ENCODE measurements around the gene CAPN2. TPM values are rescaled to one million over a fixed set of nuclear protein-coding genes. Genes with fewer than 3 reads are reported as not detected.
A peak's percentile ranks its signal among the peaks of the same experiment; 100 is the strongest.

CAPN2 gene
- total and polyA plus RNA-seq, 7 experiments from 2014 or later = 57.6 to 195 (median 99.5) TPM

DNA sequence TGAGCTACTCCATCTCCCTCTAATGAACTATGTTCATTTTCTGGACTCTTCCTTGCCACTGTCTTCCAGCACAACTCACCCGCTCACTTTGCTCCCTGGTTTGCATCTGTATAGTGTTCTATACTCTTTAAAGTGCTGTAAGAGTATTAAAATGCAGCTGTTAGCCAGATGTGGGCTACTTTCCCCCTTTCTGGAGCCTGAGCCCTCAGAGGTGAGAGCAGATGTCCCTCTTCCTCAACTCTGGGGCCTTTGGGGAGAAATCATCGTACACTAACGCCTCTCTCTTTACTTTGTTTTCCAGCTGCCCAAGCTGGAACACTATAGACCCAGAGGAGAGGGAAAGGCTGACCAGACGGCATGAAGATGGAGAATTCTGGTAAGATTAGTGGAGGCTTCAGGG, 39.4 kb downstream of the CAPN2 start:
- Mint-ChIP-seq H3K27ac (peak overlapping the region in 1 of 9 donors; percentile 19), H3K9me3 (no peaks in the 10 kb centered on the region), H3K36me3 (peaks cover 15 to 56% (median 22%) of the 10 kb centered on the region in 5 donors), H3K27me3 (no peaks in the 10 kb centered on the region), H3K4me1 (peaks cover 0 to 22% (median 8%) of the 10 kb centered on the region in 7 donors), H3K4me3 (peak overlapping the region in 1 of 10 donors; percentile 24)
- no peak for ATAC-seq
- no peak overlapping the region for H3K4me3 ChIP-seq (ENCODE audit: low read length)
- peaks cover 7 to 10% of the 10 kb centered on the region in 2 donors for H3K4me1 ChIP-seq (ENCODE audit: control insufficient read depth in 2 of 2, insufficient read depth in 2 of 2, low read length in 2 of 2)
- intact Hi-C loops (cut with micrococcal nuclease) = no loop called here
- POLR2A ChIA-PET = interaction anchor here (1.4 kb wide), 1 partner anchor 35 kb away, joined by 3 read pairs; no protein-coding TSS in a partner anchor
- H3K36me3 ChIP-seq (ENCODE audit: control insufficient read depth in 2 of 3, insufficient read depth in 3 of 3, low read length in 3 of 3) = peaks cover 33 to 70% (median 41%) of the 10 kb centered on the region in 3 experiments
- no peaks in the 10 kb centered on the region for H3K27me3 ChIP-seq (ENCODE audit: control insufficient read depth in 2 of 2, insufficient read depth in 2 of 2, low read length in 2 of 2)
- CTCF ChIA-PET = interaction anchor here (1.5 to 4.9 kb wide), 5 partner anchors 34 to 55 kb away, joined by 4 to 38 read pairs (median 7); partner anchors contain the start of gene CAPN2
- no peak overlapping the region for H3K27ac ChIP-seq (ENCODE audit: low read depth, low read length)
- no peak for DNase-seq
- no peaks in the 10 kb centered on the region for H3K9me3 ChIP-seq (ENCODE audit: control insufficient read depth in 2 of 3, low read length in 3 of 3)

DNA sequence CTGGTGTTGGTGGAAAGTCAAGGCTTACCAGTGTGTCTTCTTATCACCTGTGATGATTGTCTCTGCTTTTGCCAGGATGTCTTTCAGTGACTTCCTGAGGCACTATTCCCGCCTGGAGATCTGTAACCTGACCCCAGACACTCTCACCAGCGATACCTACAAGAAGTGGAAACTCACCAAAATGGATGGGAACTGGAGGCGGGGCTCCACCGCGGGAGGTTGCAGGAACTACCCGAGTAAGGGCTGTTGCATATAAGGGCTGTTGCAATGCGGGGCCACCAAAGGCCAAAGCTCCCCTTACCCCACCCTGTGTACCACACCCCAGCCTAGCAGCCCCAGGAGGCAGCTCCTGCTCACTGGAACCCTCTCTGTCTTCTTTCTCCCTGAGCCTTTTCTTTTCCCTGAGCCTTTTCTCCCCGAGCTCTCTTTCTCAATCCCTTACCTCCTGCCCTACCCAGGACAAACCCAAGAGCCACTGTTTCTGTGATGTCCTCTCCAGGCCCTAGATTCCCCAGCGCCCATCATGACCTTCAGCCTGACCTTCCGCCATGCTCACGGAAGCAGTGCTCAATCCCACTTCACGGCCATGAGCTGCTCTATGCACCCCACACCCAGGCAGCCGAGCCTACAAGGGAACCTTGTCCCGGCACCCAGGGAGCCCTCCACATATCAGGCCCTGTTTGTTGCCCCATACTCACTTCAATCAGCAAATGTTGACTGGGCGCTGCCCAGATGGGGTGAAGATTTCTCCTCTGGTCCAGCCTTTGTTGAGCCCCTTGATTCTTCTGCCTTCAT, 40.6 kb downstream of the CAPN2 start:
- Histone ChIP-seq H3K4me1 (ENCODE audit: control insufficient read depth in 2 of 2, insufficient read depth in 2 of 2, low read length in 2 of 2) (peaks cover 7 to 10% of the 10 kb centered on the region in 2 donors), H3K9me3 (ENCODE audit: control insufficient read depth in 2 of 3, low read length in 3 of 3) (no peaks in the 10 kb centered on the region), H3K36me3 (ENCODE audit: control insufficient read depth in 2 of 3, insufficient read depth in 3 of 3, low read length in 3 of 3) (peaks cover 33 to 73% (median 41%) of the 10 kb centered on the region in 3 experiments), H3K27ac (ENCODE audit: low read depth, low read length) (no peak overlapping the region), H3K4me3 (ENCODE audit: low read length) (no peak overlapping the region), H3K27me3 (ENCODE audit: control insufficient read depth in 2 of 2, insufficient read depth in 2 of 2, low read length in 2 of 2) (no peaks in the 10 kb centered on the region)
- ChIA-PET CTCF (interaction anchor here (1.5 to 4.9 kb wide), 3 partner anchors 35 to 54 kb away, joined by 4 to 38 read pairs (median 8); partner anchors contain the start of gene CAPN2), POLR2A (no interaction called here)
- ATAC-seq (no peak), DNase-seq (no peak)
- Mint-ChIP-seq H3K9me3 (no peaks in the 10 kb centered on the region), H3K4me3 (no peak overlapping the region), H3K4me1 (peaks cover 0 to 13% (median 5%) of the 10 kb centered on the region in 7 donors), H3K27me3 (no peaks in the 10 kb centered on the region), H3K36me3 (peaks cover 15 to 59% (median 27%) of the 10 kb centered on the region in 5 donors), H3K27ac (peak overlapping the region in 2 of 9 donors; percentile 9 to 59)
- intact Hi-C loops (cut with micrococcal nuclease) = no loop called here

DNA sequence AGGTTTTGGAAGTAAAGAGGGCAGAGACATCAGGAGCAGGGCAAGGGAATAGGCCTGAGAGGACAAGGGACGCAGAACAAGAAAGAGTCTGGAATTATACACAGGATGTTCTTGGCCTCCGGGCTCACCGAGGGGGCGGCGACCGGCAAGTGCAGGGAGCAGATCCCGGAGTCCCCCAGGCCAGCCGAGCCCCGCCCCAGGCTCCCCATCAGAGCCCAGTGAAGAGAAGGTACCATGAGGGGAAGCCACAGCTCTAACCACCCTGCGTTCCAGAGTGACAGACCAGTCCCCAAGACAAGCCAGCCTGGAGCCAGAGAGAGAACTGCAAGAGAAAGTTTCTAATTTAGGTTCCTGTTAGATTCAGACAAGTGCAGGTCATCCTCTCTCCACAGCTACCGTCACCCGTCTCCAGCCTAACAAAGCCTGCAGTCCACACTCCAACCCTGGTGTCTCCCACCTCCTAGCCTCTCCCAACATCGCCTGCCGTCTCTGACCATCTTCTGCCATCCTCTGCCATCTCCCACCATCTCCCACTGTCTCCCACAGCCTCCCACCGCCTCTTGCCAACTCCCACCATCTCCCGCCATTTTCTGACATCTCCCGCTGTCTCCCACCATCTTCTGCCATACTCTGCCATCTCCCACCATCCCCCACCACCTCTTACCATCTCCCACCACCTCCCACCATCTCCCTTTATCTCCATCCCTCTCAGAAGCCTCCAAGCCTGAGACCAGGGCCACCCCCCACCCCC, 42.5 kb downstream of the CAPN2 start:
- no peaks in the 10 kb centered on the region for H3K27me3 ChIP-seq (ENCODE audit: control insufficient read depth in 2 of 2, insufficient read depth in 2 of 2, low read length in 2 of 2)

DNA sequence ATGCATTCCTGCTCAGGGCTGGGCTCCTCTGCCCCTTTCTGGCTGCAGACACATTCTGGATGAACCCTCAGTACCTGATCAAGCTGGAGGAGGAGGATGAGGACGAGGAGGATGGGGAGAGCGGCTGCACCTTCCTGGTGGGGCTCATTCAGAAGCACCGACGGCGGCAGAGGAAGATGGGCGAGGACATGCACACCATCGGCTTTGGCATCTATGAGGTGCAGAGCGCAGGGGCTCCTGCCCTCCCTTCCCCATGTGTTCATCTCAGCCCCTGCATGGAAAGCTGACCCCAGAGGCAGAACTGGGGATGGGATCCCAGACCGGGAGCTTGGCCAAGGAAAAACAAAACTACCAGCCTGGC, 43.1 kb downstream of the CAPN2 start:
- Histone ChIP-seq H3K27me3 (ENCODE audit: control insufficient read depth in 2 of 2, insufficient read depth in 2 of 2, low read length in 2 of 2) (no peaks in the 10 kb centered on the region), H3K36me3 (ENCODE audit: control insufficient read depth in 2 of 3, insufficient read depth in 3 of 3, low read length in 3 of 3) (peaks cover 38 to 93% (median 44%) of the 10 kb centered on the region in 3 experiments), H3K4me3 (ENCODE audit: low read length) (no peak overlapping the region), H3K9me3 (ENCODE audit: control insufficient read depth in 2 of 3, low read length in 3 of 3) (no peaks in the 10 kb centered on the region), H3K4me1 (ENCODE audit: control insufficient read depth in 2 of 2, insufficient read depth in 2 of 2, low read length in 2 of 2) (no peaks in the 10 kb centered on the region), H3K27ac (ENCODE audit: low read depth, low read length) (no peak overlapping the region)
- ChIA-PET CTCF (interaction anchor here (1.1 kb wide), 1 partner anchor 56 kb away, joined by 6 read pairs; no protein-coding TSS in a partner anchor), POLR2A (no interaction called here)
- Mint-ChIP-seq H3K27ac (no peak overlapping the region), H3K4me3 (no peak overlapping the region), H3K4me1 (peaks cover 0 to 5% (median 0%) of the 10 kb centered on the region in 7 donors), H3K36me3 (peaks cover 9 to 72% (median 27%) of the 10 kb centered on the region in 5 donors), H3K9me3 (no peaks in the 10 kb centered on the region), H3K27me3 (no peaks in the 10 kb centered on the region)
- intact Hi-C loops (cut with micrococcal nuclease) = no loop called here
- no peak for ATAC-seq
- no peak for DNase-seq

More for the DNA sequence above, 42.5 kb downstream of the CAPN2 start:
- Mint-ChIP-seq H3K9me3 (no peaks in the 10 kb centered on the region), H3K4me1 (peaks cover 0 to 5% (median 0%) of the 10 kb centered on the region in 7 donors), H3K36me3 (peaks cover 15 to 72% (median 29%) of the 10 kb centered on the region in 5 donors), H3K27ac (peak overlapping the region in 1 of 9 donors; percentile 14), H3K4me3 (no peak overlapping the region), H3K27me3 (no peaks in the 10 kb centered on the region)
- Histone ChIP-seq H3K4me1 (ENCODE audit: control insufficient read depth in 2 of 2, insufficient read depth in 2 of 2, low read length in 2 of 2) (no peaks in the 10 kb centered on the region), H3K9me3 (ENCODE audit: control insufficient read depth in 2 of 3, low read length in 3 of 3) (no peaks in the 10 kb centered on the region), H3K36me3 (ENCODE audit: control insufficient read depth in 2 of 3, insufficient read depth in 3 of 3, low read length in 3 of 3) (peaks cover 34 to 88% (median 42%) of the 10 kb centered on the region in 3 experiments), H3K4me3 (ENCODE audit: low read length) (no peak overlapping the region), H3K27ac (ENCODE audit: low read depth, low read length) (no peak overlapping the region)
- no peak for DNase-seq
- intact Hi-C loops (cut with micrococcal nuclease) = no loop called here
- no peak for ATAC-seq
- ChIA-PET CTCF (no interaction called here), POLR2A (no interaction called here)

DNA sequence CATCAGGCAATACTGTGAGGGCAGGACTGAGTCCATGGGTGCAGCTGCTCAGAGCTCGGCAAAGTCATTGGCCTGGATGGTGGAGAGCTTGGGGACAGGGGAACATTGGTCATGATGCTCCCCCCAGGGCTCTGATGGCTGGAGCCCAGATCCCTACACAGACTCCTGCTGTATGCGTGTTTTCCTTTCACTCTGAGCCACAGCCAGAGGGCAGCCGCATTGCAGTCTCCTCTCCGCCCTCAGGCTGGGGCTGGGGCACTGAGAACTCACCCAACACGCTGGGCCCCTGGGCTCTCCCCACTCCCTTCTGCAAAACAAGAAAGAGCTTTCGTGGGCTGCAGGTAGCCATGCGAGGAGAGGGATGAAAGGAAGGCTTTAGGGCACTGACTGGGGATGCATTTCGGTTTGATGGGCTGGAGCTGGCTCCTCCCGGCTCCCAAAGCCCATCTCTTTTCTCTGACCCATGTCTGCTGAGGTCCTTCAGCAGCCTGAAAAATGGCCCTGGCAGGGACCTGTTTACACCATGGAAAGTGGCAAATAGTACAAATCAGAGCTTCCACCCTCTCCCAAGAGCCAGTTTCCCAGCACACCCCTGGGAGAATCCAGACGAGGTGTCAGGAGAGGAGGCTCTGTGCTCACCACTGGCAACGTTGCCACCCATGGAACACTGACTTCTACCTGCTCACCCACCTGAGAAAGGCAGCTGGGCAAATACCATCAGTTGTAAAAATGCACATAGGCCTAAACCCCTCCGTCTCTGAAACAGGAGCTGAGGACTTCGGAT, 43.8 kb downstream of the CAPN2 start:
- Histone ChIP-seq H3K4me3 (ENCODE audit: low read length) (no peak overlapping the region), H3K9me3 (ENCODE audit: control insufficient read depth in 2 of 3, low read length in 3 of 3) (no peaks in the 10 kb centered on the region), H3K4me1 (ENCODE audit: control insufficient read depth in 2 of 2, insufficient read depth in 2 of 2, low read length in 2 of 2) (no peaks in the 10 kb centered on the region), H3K27me3 (ENCODE audit: control insufficient read depth in 2 of 2, insufficient read depth in 2 of 2, low read length in 2 of 2) (no peaks in the 10 kb centered on the region), H3K36me3 (ENCODE audit: control insufficient read depth in 2 of 3, insufficient read depth in 3 of 3, low read length in 3 of 3) (peaks cover 31 to 93% (median 41%) of the 10 kb centered on the region in 3 experiments), H3K27ac (ENCODE audit: low read depth, low read length) (no peak overlapping the region)
- no peaks in the 10 kb centered on the region for H3K27me3 Mint-ChIP-seq
- H3K9me3 Mint-ChIP-seq = no peaks in the 10 kb centered on the region
- DNase-seq (no peak), ATAC-seq (no peak)
- POLR2A ChIA-PET = interaction anchor here (0.7 kb wide), 1 partner anchor 44 kb away, joined by 4 read pairs; no protein-coding TSS in a partner anchor
- H3K4me3 Mint-ChIP-seq = no peak overlapping the region
- H3K4me1 Mint-ChIP-seq = peaks cover 0 to 5% (median 0%) of the 10 kb centered on the region in 7 donors
- H3K27ac Mint-ChIP-seq = peak overlapping the region in 1 of 9 donors; percentile 51
- peaks cover 8 to 74% (median 25%) of the 10 kb centered on the region in 5 donors for H3K36me3 Mint-ChIP-seq
- intact Hi-C loops (cut with micrococcal nuclease) = no loop called here
- CTCF ChIA-PET = interaction anchor here (0.7 to 1.1 kb wide), 2 partner anchors 51 to 57 kb away, joined by 3 to 6 read pairs; no protein-coding TSS in a partner anchor
